ENCODE results near the gene APH1B. TPM values are rescaled to one million over a fixed set of nuclear protein-coding genes. Genes with fewer than 3 reads are reported as not detected.
"Not testable (repeated sequence)": the region's sequence is repeated elsewhere in the genome, so short reads cannot be mapped to it uniquely, and the experiment has no call there.

The APH1B gene
- total RNA-seq, 1 donor from 2014 or later = 17.0 TPM

GRCh38 chr15:63341898-63342297 lies 64.5 kb downstream of the APH1B start:
- TF ChIP-seq, protein P1, sequence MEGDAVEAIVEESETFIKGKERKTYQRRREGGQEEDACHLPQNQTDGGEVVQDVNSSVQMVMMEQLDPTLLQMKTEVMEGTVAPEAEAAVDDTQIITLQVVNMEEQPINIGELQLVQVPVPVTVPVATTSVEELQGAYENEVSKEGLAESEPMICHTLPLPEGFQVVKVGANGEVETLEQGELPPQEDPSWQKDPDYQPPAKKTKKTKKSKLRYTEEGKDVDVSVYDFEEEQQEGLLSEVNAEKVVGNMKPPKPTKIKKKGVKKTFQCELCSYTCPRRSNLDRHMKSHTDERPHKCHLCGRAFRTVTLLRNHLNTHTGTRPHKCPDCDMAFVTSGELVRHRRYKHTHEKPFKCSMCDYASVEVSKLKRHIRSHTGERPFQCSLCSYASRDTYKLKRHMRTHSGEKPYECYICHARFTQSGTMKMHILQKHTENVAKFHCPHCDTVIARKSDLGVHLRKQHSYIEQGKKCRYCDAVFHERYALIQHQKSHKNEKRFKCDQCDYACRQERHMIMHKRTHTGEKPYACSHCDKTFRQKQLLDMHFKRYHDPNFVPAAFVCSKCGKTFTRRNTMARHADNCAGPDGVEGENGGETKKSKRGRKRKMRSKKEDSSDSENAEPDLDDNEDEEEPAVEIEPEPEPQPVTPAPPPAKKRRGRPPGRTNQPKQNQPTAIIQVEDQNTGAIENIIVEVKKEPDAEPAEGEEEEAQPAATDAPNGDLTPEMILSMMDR (IDR thresholded peaks at IDR 0.05) = no peak
- Histone ChIP-seq H3K9me3 (no peaks in the 10 kb centered on the region), H3K4me1 (no peaks in the 10 kb centered on the region), H3K36me3 (no peaks in the 10 kb centered on the region), H3K27ac (no peak overlapping the region), H3K4me3 (no peak overlapping the region), H3K27me3 (no peaks in the 10 kb centered on the region)
- DNase-seq (ENCODE audit: low spot score in 2 of 2) = no peak
- intact Hi-C loops (cut with DNase I) = no loop called here

DNA sequence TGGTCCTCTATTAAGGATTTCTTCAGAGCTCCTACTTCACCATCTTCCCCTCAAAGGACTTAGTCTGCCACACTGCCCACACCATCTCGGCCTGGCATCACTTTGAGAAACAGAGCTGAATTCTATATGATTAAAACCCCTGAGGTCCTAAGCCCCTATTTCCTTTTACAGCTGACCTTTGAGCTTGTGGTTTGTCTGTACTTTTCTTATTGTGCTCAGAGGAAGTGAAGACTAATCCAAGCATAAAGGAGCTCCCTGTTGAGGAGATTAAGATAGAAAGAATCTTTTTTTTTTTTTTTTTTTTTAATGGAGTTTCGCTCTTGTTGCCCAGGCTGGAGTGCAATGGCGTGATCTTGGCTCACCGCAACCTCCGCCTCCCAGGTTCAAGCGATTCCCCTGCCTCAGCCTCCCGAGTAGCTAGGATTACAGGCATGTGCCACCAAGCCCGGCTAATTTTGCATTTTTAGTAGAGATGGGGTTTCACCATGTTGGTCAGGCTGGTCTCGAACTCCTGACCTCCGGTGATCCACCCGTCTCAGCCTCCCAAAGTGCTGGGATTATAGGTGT lies 65.7 kb downstream of the APH1B start:
- H3K27ac ChIP-seq; H3K27me3 ChIP-seq; intact Hi-C loops (cut with DNase I); H3K36me3 ChIP-seq; H3K4me3 ChIP-seq; H3K4me1 ChIP-seq; DNase-seq (ENCODE audit: low spot score in 2 of 2); H3K9me3 ChIP-seq: not testable (repeated sequence)

DNA sequence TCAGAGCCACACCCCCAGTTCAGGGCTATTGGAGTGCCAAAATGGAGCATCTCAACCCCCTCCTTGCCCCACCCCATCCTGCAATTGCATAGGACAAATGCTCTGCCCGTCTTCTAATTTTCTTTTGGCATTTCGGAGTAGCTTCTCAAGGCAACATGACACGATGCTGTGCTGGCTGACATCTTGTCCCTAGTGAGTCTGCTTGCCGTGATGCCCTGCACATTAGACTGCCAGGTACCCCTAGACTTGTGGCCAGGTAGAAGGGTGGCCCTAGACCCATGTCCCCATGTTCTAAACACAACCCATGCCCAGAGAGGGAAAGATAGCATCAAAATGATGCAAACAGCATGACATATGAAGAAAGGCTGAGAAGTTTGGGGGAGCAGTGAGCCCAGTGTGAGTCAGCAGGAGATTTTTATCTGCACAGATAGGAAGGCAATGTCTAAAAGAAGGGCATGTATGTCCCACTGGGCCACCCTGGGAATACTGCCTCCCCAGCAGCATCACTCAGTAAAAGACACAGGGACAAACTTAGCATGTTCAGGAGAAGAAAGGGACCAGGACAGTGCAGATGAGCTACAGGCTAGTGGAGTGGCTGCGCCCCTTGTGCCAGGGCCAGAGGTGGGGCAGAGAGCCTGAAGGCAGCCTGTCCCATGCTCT lies 67.5 kb downstream of the APH1B start:
- Histone ChIP-seq H3K27ac (no peak overlapping the region), H3K4me1 (peaks cover 0 to 16% of the 10 kb centered on the region in 2 donors), H3K27me3 (no peaks in the 10 kb centered on the region), H3K9me3 (no peaks in the 10 kb centered on the region), H3K4me3 (no peak overlapping the region), H3K36me3 (no peaks in the 10 kb centered on the region)
- intact Hi-C loops (cut with DNase I) = loop anchor here (5.0 kb wide), 1 partner anchor 53 kb away; no protein-coding TSS in a partner anchor
- TF ChIP-seq, protein P1 (IDR thresholded peaks at IDR 0.05) = no peak
- no peak for DNase-seq (ENCODE audit: low spot score in 2 of 2)

DNA sequence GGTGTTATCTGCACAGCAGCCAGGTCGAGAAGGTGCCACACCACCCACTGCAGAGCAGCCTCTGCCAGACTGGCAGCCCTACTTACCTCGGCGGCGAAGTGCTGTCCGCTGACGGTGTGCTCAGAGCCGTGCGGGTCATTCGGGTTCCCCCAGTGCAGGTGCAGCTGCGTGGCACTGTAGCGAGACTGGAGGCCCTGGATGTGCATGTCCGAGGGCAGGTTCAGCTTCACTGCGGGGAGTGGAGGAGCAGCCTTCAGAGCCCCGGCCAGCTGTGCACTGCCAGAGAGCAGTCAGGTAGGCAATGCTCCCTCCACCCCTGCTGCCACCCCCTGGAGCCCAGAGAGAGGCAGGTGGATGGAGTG lies 68.0 kb downstream of the APH1B start:
- Histone ChIP-seq H3K36me3 (no peaks in the 10 kb centered on the region), H3K4me3 (no peak overlapping the region), H3K27ac (no peak overlapping the region), H3K27me3 (no peaks in the 10 kb centered on the region), H3K9me3 (no peaks in the 10 kb centered on the region), H3K4me1 (peaks cover 0 to 21% of the 10 kb centered on the region in 2 donors)
- TF ChIP-seq, protein P1 (IDR thresholded peaks at IDR 0.05) = no peak
- no peak for DNase-seq (ENCODE audit: low spot score in 2 of 2)
- intact Hi-C loops (cut with DNase I) = loop anchor here (5.0 kb wide), 1 partner anchor 53 kb away; no protein-coding TSS in a partner anchor

GRCh38 chr15:63347074-63347857 lies 69.9 kb downstream of the APH1B start:
- Histone ChIP-seq H3K27ac (no peak overlapping the region), H3K4me3 (no peak overlapping the region), H3K4me1 (peaks cover 0 to 22% of the 10 kb centered on the region in 2 donors), H3K36me3 (no peaks in the 10 kb centered on the region), H3K27me3 (no peaks in the 10 kb centered on the region), H3K9me3 (no peaks in the 10 kb centered on the region)
- intact Hi-C loops (cut with DNase I) = loop anchor here (5.0 kb wide), 1 partner anchor 55 kb away; no protein-coding TSS in a partner anchor
- no peak for DNase-seq (ENCODE audit: low spot score in 2 of 2)
- TF ChIP-seq, protein P1 (IDR thresholded peaks at IDR 0.05) = no peak

GRCh38 chr15:63348392-63348791 lies 71.0 kb downstream of the APH1B start:
- H3K36me3 ChIP-seq = no peaks in the 10 kb centered on the region
- H3K4me3 ChIP-seq = no peak overlapping the region
- no peaks in the 10 kb centered on the region for H3K27me3 ChIP-seq
- peaks cover 0 to 22% of the 10 kb centered on the region in 2 donors for H3K4me1 ChIP-seq
- intact Hi-C loops (cut with DNase I) = loop anchor here (5.0 kb wide), 1 partner anchor 56 kb away; no protein-coding TSS in a partner anchor
- peak overlapping the region; percentile 65 to 66 for H3K27ac ChIP-seq
- TF ChIP-seq, protein P1 (IDR thresholded peaks at IDR 0.05) = no peak
- DNase-seq (ENCODE audit: low spot score in 2 of 2) = peak in 1 of 2 donors; percentile 83
- H3K9me3 ChIP-seq = no peaks in the 10 kb centered on the region
